Measurements from ENCODE around the gene EBPL. TPM values are rescaled to one million over a fixed set of nuclear protein-coding genes. Genes with fewer than 3 reads are reported as not detected.

Gene EBPL
- total RNA-seq, 2 experiments from 2014 or later = 40.7 to 55.8 TPM

DNA sequence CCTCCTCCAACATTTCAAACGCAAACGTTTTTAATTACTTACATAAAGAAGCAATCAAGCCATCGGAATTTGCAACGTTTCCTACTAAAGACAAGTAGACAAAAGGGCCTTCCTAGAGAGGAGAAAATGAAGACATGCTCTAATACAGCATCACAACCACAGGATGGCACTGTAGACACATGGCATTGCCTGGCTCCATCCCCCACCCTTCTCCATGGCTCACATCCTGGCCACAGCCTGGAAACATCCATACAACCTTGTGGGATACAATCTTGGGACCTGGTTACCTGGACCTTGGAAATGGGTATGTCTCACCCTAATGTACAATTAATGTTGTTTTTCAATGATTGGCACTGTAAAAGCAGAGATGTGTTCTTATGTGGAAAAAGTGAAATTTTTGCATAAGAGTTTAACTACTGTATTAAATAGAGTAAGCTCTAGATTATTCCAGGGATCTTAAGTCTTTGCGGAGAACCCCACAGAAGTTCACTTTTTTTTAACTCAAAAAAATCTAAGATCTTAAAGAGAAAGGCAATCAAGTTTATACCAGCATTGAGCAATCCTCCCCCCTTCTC lies 21.5 kb downstream of the EBPL start:
- ChIA-PET POLR2A (interaction anchor here (0.6 kb wide), 1 partner anchor 13 kb away, joined by 4 read pairs; no protein-coding TSS in a partner anchor), CTCF (interaction anchor here (0.7 to 1.0 kb wide), 2 partner anchors 9 to 182 kb away, joined by 3 read pairs; no protein-coding TSS in a partner anchor)
- H3K27ac Mint-ChIP-seq = no peak overlapping the region
- H3K27me3 Mint-ChIP-seq = no peaks in the 10 kb centered on the region
- no peaks in the 10 kb centered on the region for H3K4me1 Mint-ChIP-seq
- ATAC-seq (peak; percentile 72), DNase-seq (peak; percentile 54)
- intact Hi-C loops (cut with DNase I, micrococcal nuclease) = loop anchor here (1.0 to 5.0 kb wide), 2 partner anchors 177 to 178 kb away; no protein-coding TSS in a partner anchor
- no peaks in the 10 kb centered on the region for H3K9me3 Mint-ChIP-seq (ENCODE audit: low read depth)
- H3K36me3 Mint-ChIP-seq (ENCODE audit: low read depth) = peaks cover 25% of the 10 kb centered on the region
- H3K4me3 Mint-ChIP-seq = no peak overlapping the region

DNA sequence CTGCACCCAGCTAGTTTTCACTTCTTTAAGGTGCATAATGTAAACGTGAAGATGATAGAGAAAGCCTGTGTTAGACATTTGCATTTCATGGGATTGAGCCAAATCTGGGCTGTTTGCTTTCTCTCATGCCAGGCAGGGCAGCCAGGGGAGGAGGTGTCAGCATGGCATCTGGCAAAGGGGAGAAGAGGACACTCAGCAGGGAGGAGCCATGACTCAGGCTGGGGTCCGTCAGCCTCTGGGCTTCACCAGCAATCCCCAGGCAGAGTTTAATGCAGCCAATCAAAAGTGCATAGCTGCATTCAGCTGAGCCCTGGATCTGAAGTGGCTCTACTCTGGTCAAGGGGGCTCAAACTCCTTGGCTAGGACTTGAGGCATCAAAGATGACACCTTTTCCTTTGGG lies 23.5 kb downstream of the EBPL start:
- no peaks in the 10 kb centered on the region for H3K4me1 Mint-ChIP-seq
- no peak overlapping the region for H3K27ac Mint-ChIP-seq
- no peaks in the 10 kb centered on the region for H3K27me3 Mint-ChIP-seq
- CTCF ChIA-PET = interaction anchor here (0.6 kb wide), 1 partner anchor 692 kb away, joined by 4 read pairs; the partner anchor contains the start of gene FNDC3A
- DNase-seq (no peak), ATAC-seq (no peak)
- intact Hi-C loops (cut with DNase I, micrococcal nuclease) = no loop called here
- POLR2A ChIA-PET = no interaction called here
- H3K36me3 Mint-ChIP-seq (ENCODE audit: low read depth) = peaks cover 26% of the 10 kb centered on the region
- no peaks in the 10 kb centered on the region for H3K9me3 Mint-ChIP-seq (ENCODE audit: low read depth)
- no peak overlapping the region for H3K4me3 Mint-ChIP-seq

DNA sequence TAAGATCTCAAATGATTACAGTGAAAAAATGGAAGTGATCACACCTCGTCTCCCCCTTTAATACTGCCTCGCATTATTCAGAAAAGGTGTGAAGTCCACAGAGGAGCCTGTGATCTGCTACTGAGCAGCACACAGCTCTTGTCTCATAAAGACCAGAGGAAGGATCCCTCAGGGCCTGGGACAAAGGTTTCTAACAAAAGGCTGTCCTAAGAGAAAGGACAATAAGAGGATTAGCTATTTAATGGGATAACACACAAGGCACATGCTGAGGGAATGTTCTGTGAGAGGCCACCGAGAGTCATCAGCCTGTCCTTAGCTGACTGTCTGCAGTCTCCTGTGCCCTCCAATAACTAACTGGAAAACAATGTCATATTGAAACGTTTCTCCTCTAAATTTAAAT lies 26.7 kb downstream of the EBPL start:
- H3K9me3 Mint-ChIP-seq (ENCODE audit: low read depth) = no peaks in the 10 kb centered on the region
- POLR2A ChIA-PET = no interaction called here
- H3K36me3 Mint-ChIP-seq (ENCODE audit: low read depth) = peaks cover 46% of the 10 kb centered on the region
- CTCF ChIA-PET = no interaction called here
- ATAC-seq = no peak
- DNase-seq = no peak
- H3K27ac Mint-ChIP-seq = no peak overlapping the region
- H3K27me3 Mint-ChIP-seq = no peaks in the 10 kb centered on the region
- H3K4me3 Mint-ChIP-seq = no peak overlapping the region
- no peaks in the 10 kb centered on the region for H3K4me1 Mint-ChIP-seq
- intact Hi-C loops (cut with DNase I, micrococcal nuclease) = no loop called here

DNA sequence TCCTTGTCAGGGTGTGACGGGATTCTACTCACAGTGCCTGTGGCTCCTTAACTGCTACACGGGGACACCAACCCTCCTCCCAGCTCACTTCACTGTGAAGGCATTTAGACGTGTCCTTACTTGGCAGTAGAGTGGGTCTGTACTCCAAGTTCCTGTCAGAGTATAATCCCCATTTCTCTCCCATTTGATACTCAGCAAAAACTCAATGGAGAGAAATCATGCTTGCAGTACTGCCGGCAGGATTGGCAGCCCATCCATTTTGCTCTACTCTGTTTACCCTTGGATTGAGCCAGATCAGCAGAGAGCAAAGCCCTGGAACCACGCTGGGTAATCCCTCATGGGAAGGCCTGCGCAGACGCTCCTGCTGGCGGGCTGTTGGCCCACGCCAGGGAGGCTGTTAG lies 34.0 kb downstream of the EBPL start:
- ATAC-seq (no peak), DNase-seq (no peak)
- intact Hi-C loops (cut with DNase I, micrococcal nuclease) = no loop called here
- Mint-ChIP-seq H3K4me1 (no peaks in the 10 kb centered on the region), H3K36me3 (ENCODE audit: low read depth) (peaks cover 28% of the 10 kb centered on the region), H3K9me3 (ENCODE audit: low read depth) (no peaks in the 10 kb centered on the region), H3K4me3 (no peak overlapping the region), H3K27ac (no peak overlapping the region), H3K27me3 (no peaks in the 10 kb centered on the region)
- ChIA-PET POLR2A (no interaction called here), CTCF (no interaction called here)

DNA sequence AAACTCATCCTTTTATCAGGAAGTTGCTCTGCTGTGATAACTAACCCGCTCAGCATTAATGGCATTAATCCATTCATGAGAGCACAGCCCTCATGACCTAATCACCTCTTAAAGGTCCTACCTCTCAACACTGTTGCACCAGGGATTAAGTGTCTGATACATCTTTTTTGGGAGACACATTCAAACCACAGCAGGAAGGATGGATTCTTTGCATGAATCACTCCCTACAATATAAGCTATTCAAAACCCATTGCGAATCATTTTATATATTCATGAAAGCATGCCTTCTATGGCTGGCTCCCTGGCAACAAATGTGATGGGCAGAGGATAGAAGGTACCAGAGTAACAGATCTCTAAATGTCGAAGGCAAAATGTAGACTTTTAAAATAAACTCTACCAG lies 35.4 kb downstream of the EBPL start:
- ChIA-PET CTCF (no interaction called here), POLR2A (interaction anchor here (0.7 kb wide), 1 partner anchor 14 kb away, joined by 4 read pairs; no protein-coding TSS in a partner anchor)
- no peak for DNase-seq
- Mint-ChIP-seq H3K4me1 (no peaks in the 10 kb centered on the region), H3K27me3 (no peaks in the 10 kb centered on the region), H3K27ac (no peak overlapping the region), H3K4me3 (no peak overlapping the region), H3K9me3 (ENCODE audit: low read depth) (no peaks in the 10 kb centered on the region), H3K36me3 (ENCODE audit: low read depth) (peaks cover 17% of the 10 kb centered on the region)
- intact Hi-C loops (cut with DNase I, micrococcal nuclease) = no loop called here
- no peak for ATAC-seq

DNA sequence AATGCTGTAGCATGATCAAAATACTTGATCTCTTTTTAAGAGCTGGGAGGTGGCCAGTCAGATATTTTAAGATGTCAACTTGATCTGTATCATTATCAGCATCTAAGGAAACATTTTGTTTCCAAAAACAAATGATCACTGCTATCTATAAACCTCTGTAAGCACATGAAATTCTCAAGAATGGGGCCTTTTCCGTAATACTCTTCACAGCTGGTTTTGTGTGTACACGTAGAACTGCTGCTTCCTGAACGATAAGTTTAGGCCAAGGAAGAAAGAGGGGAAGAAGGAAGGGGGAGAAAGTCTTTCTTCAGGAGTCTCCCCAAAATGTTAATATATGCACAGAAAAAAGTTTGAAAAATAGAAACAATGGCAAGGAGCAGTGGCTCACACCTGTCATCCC lies 37.3 kb downstream of the EBPL start:
- intact Hi-C loops (cut with DNase I, micrococcal nuclease) = no loop called here
- Mint-ChIP-seq H3K27me3 (no peaks in the 10 kb centered on the region), H3K9me3 (ENCODE audit: low read depth) (no peaks in the 10 kb centered on the region), H3K4me3 (no peak overlapping the region), H3K36me3 (ENCODE audit: low read depth) (peaks cover 9% of the 10 kb centered on the region), H3K4me1 (no peaks in the 10 kb centered on the region), H3K27ac (no peak overlapping the region)
- POLR2A ChIA-PET = no interaction called here
- DNase-seq (no peak), ATAC-seq (no peak)
- CTCF ChIA-PET = no interaction called here

DNA sequence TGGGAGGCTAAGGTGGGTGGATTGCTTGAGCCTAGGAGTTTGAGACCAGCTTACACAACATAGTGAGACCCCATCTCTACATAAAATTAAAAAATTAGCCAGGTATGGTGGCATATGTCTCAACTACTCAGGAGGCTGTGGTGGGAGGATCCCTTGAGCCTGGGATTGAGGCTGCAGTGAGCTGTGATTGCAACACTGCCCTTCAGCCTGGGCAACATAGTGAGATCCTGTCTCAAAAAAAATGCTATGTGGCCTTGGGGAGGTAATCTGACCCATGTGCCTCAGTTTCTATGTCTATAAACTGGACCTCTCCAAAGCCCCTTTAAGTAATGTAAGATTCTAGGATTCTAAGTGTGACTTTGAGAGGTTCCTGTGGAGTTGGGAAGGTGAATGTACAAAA lies 37.8 kb downstream of the EBPL start:
- Mint-ChIP-seq H3K27ac (no peak overlapping the region), H3K4me1 (no peaks in the 10 kb centered on the region), H3K4me3 (no peak overlapping the region), H3K27me3 (no peaks in the 10 kb centered on the region), H3K9me3 (ENCODE audit: low read depth) (no peaks in the 10 kb centered on the region), H3K36me3 (ENCODE audit: low read depth) (peaks cover 6% of the 10 kb centered on the region)
- no peak for DNase-seq
- intact Hi-C loops (cut with DNase I, micrococcal nuclease) = no loop called here
- ChIA-PET CTCF (no interaction called here), POLR2A (no interaction called here)
- ATAC-seq = no peak

DNA sequence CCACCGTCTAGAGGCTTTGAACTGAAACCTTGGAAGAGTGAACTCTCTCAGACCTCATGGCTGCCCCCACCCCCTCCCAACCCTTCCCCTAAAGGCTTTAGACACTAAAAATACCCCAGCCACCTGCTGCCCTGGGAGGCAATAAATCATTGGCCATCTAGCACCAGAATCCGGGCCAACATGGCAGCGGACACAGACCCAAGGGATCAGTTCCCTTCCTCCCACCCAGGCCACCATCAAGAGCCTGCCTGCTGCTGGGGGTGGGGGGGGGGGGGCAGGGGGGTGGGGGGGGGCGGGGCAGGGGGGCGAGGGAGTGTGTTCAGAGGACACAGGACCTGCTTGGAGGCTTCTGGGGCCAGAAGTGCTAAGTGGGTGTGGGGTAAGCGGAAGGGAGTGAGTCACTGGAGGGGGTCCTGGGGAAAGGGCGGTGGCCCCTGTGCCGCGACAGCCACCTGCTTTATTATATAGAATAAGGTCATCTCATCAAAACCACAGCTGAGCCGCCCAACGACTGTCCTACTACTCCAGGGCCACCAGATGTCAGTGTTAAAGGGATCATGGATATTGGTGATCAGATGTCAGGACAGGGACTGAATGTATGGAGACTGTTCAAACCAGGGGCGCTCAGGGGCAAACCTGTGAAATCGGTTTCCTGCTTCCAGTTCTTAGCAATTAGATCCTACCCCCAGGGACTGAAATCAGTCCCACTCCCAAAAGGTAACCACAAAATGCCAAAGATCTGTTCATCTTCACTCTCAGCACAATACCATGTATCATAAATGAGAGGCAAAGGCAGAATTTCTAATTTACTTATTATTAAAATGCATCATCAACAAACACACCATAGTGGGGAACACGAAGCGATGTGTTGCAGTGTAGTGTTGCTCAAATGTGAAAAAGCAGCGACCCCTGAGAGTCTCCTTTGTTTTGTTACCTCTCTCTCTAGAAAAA lies 38.7 kb downstream of the EBPL start:
- POLR2A ChIA-PET = no interaction called here
- intact Hi-C loops (cut with DNase I, micrococcal nuclease) = loop anchor here (1.0 kb wide), 1 partner anchor 196 kb away; no protein-coding TSS in a partner anchor
- DNase-seq = peak; percentile 43
- H3K27ac Mint-ChIP-seq = no peak overlapping the region
- CTCF ChIA-PET = no interaction called here
- no peak overlapping the region for H3K4me3 Mint-ChIP-seq
- peak; percentile 80 for ATAC-seq
- no peaks in the 10 kb centered on the region for H3K27me3 Mint-ChIP-seq
- H3K36me3 Mint-ChIP-seq (ENCODE audit: low read depth) = no peaks in the 10 kb centered on the region
- H3K9me3 Mint-ChIP-seq (ENCODE audit: low read depth) = no peaks in the 10 kb centered on the region
- H3K4me1 Mint-ChIP-seq = no peaks in the 10 kb centered on the region

DNA sequence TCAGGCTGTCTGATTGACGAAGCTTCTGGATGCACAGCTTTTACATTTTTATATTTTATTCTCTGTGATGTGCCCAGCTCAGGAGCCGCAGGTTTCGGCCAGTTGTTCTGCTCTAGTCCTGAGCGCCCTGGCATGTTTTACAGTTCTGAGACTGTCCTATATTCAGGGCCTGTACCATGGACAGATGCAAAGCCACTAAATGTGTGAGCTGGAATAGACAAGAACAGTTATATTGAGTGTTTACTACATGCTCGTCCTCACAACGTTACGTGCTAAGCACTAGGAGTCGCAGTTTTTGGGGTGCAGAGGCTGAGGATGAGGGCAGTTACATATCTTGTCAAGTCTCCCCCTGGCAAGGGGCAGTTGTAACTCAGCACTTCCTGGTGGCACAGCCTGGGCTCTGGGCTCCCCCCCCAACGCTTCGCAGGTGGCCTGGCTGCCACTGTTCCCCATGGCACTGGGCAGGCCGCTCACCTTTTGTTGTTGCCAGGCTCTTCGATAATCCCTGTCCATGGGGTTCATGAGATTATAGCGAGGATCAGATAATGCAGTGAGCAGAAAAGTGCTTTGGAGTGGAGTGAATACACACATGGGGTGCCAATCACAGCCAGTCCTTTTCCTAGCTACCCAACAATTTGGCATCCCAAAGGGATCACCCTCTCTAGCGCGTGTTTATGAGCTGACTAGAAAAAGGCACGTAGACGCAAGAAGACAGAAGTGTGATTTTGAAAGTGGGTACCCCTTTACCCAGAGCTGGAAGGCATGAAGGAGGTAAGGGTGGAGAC lies 39.5 kb downstream of the EBPL start:
- Mint-ChIP-seq H3K4me1 (no peaks in the 10 kb centered on the region), H3K36me3 (ENCODE audit: low read depth) (no peaks in the 10 kb centered on the region)
- CTCF ChIA-PET = no interaction called here

DNA sequence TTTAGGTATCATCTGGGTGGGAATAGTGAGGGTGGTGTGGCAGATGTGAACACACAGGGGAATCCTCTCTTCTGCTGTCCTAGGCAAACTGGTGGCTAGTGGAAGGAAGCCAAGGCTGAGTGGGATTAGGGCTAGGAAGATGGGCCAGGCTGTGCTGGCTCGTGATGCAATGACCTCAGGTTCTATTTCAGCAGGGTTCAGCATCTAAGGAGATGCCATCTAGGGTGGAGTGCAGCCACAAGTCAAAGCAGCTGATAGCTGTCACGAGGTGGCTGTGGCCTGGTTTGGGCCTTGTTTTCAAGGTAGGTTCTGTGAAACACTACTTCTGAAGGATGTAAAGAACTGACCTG lies 41.3 kb downstream of the EBPL start:
- intact Hi-C loops (cut with DNase I, micrococcal nuclease) = no loop called here
- peaks cover 5% of the 10 kb centered on the region for H3K4me1 Mint-ChIP-seq
- no peaks in the 10 kb centered on the region for H3K27me3 Mint-ChIP-seq
- no peaks in the 10 kb centered on the region for H3K9me3 Mint-ChIP-seq (ENCODE audit: low read depth)
- ChIA-PET POLR2A (no interaction called here), CTCF (no interaction called here)
- no peak for ATAC-seq
- no peak for DNase-seq
- H3K36me3 Mint-ChIP-seq (ENCODE audit: low read depth) = no peaks in the 10 kb centered on the region
- H3K27ac Mint-ChIP-seq = no peak overlapping the region
- H3K4me3 Mint-ChIP-seq = no peak overlapping the region

More for the DNA sequence above, 39.5 kb downstream of the EBPL start:
- Mint-ChIP-seq H3K9me3 (ENCODE audit: low read depth) (no peaks in the 10 kb centered on the region), H3K27ac (no peak overlapping the region), H3K27me3 (no peaks in the 10 kb centered on the region), H3K4me3 (no peak overlapping the region)
- ATAC-seq (no peak), DNase-seq (no peak)
- POLR2A ChIA-PET = no interaction called here
- intact Hi-C loops (cut with DNase I, micrococcal nuclease) = loop anchor here (1.0 kb wide), 1 partner anchor 197 kb away; no protein-coding TSS in a partner anchor

DNA sequence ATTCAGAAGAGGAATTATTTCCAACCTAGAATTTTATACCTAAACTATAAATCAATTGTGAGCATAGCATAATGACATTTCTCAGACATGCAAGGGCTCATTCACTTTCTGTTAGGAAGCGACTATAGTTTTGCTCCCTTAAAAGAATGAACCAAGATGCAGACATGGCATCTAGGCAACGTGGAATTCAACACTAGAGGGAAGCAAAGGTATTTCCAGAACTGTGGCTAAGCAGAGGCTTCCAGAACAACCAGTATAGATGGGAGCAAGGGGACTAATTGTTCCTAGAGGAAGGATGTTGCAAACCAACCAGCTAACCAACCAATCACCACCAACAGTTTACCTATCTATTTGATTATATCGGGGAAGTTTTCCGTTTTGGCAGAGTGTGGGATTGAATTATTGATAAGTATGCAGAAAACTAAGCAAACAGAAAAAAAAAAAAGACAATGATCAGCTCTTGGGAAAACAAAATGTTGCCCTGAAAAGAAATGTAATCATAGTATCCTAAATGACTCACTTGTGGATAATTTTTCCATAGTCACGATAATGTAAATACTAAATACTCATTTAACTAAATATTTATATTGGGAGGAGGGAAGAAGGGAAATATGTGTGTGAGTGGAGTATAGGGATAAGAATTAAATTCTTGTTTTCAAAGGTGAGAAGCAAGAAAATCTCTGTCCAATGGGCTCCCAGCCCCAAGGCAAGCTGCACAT lies 41.9 kb downstream of the EBPL start:
- ChIA-PET POLR2A (no interaction called here), CTCF (interaction anchor here (0.7 kb wide), 1 partner anchor 48 kb away, joined by 3 read pairs; no protein-coding TSS in a partner anchor)
- no peak for ATAC-seq
- H3K27ac Mint-ChIP-seq = no peak overlapping the region
- intact Hi-C loops (cut with DNase I, micrococcal nuclease) = no loop called here
- H3K36me3 Mint-ChIP-seq (ENCODE audit: low read depth) = no peaks in the 10 kb centered on the region
- peaks cover 10% of the 10 kb centered on the region for H3K4me1 Mint-ChIP-seq
- no peak overlapping the region for H3K4me3 Mint-ChIP-seq
- no peaks in the 10 kb centered on the region for H3K9me3 Mint-ChIP-seq (ENCODE audit: low read depth)
- no peak for DNase-seq
- H3K27me3 Mint-ChIP-seq = no peaks in the 10 kb centered on the region

Data from activated CD4-positive, alpha-beta T cell treated with anti-CD3 and anti-CD28 coated beads for 36 hours (primary cell).